ENCODE measurements around the gene SYT3.

DNA sequence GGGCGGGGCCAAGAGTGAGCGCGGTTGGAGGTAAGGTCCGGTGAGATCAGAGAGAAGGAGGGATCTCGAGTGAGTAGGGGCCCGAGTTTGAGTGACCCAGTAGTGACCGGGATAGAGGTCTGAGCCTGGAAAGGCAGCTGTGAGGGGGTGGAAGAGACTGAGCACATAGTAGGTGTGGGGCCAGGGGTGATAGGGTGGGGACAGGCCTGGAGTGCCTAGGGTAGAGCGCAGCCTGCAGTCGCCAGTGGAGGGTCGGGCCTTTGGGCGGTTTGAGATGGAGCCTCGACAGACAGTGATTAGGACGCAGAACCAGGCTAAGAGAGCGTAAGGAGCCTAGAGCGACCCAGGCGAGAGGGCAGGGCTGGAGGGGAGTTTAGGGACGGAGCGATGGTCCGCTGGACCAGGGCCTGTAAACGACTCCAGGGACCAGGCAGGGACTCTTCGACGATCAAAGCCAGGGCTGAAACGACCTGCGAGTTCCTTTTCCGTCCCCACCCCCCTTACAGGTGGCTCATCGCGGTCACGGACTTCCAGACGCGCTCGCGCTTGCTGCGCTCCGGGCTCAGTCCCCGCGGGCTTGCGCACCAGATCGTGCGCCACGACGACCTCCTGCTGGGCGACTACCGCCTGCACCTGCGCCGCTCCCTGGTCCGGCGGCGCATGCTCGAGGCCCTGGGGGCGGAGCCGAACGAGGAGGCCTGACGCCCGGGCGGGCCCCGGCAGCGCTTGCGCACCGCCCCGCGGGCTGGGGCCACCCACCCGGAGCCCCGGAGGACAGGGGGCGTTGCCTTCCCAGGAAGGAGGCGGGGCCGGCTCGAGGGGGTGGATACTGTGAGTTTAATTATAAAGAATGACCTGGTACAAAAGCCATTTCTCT lies 19.0 kb upstream of the SYT3 start:
- TF ChIP-seq, protein P1, sequence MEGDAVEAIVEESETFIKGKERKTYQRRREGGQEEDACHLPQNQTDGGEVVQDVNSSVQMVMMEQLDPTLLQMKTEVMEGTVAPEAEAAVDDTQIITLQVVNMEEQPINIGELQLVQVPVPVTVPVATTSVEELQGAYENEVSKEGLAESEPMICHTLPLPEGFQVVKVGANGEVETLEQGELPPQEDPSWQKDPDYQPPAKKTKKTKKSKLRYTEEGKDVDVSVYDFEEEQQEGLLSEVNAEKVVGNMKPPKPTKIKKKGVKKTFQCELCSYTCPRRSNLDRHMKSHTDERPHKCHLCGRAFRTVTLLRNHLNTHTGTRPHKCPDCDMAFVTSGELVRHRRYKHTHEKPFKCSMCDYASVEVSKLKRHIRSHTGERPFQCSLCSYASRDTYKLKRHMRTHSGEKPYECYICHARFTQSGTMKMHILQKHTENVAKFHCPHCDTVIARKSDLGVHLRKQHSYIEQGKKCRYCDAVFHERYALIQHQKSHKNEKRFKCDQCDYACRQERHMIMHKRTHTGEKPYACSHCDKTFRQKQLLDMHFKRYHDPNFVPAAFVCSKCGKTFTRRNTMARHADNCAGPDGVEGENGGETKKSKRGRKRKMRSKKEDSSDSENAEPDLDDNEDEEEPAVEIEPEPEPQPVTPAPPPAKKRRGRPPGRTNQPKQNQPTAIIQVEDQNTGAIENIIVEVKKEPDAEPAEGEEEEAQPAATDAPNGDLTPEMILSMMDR (IDR thresholded peaks at IDR 0.05), result no peak
- no peak for TF ChIP-seq POLR2A (IDR thresholded peaks at IDR 0.05)

All from Peyer's patch (tissue), 4 donors.